ENCODE results near the gene KIF13A. TPM values are rescaled to one million over a fixed set of nuclear protein-coding genes. Genes with fewer than 3 reads are reported as not detected.
"Not testable (repeated sequence)": the region's sequence is repeated elsewhere in the genome, so short reads cannot be mapped to it uniquely, and the experiment has no call there.

Gene KIF13A
- total RNA-seq, 1 donor from 2014 or later, result not detected

- intact Hi-C loops (cut with micrococcal nuclease), result no loop called here
- no peak overlapping the region for H3K4me3 Mint-ChIP-seq
- no peak overlapping the region for H3K27ac Mint-ChIP-seq
Observed at GRCh38 chr6:17859846-17860245, 127.6 kb downstream of the KIF13A start.

DNA sequence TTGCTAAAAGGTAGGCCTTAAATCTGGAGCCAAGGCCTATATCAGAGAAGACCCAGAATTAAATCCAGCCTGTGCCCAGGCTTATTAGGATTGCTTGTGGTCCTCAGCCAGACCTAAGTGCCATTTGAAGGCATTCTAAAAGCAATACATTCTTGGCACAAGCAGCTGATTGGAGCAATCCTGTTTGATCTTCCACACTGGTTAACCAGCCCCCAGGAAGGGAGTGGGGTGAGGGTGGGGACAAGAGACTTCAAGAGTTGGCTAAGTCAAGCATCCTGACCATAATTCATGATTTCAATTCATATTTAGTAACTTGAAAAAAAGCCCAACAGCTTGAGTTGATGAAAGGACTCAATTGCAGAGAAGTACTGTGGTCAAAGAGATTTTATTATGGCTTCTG lies 128.9 kb downstream of the KIF13A start:
- no peak overlapping the region for H3K4me3 Mint-ChIP-seq
- intact Hi-C loops (cut with micrococcal nuclease), result no loop called here
- H3K9me3 Mint-ChIP-seq, result no peaks in the 10 kb centered on the region
- H3K4me1 Mint-ChIP-seq (ENCODE audit: low read depth), result no peaks in the 10 kb centered on the region
- H3K36me3 Mint-ChIP-seq (ENCODE audit: low read depth), result no peaks in the 10 kb centered on the region
- DNase-seq (ENCODE audit: low spot score), result no peak
- H3K27me3 Mint-ChIP-seq (ENCODE audit: insufficient read depth), result peaks cover 7% of the 10 kb centered on the region
- no peak overlapping the region for H3K27ac Mint-ChIP-seq

More at GRCh38 chr6:17859846-17860245, 127.6 kb downstream of the KIF13A start:
- Mint-ChIP-seq H3K4me1 (ENCODE audit: low read depth) (no peaks in the 10 kb centered on the region), H3K27me3 (ENCODE audit: insufficient read depth) (peaks cover 10% of the 10 kb centered on the region), H3K36me3 (ENCODE audit: low read depth) (no peaks in the 10 kb centered on the region), H3K9me3 (no peaks in the 10 kb centered on the region)
- DNase-seq (ENCODE audit: low spot score), result no peak

DNA sequence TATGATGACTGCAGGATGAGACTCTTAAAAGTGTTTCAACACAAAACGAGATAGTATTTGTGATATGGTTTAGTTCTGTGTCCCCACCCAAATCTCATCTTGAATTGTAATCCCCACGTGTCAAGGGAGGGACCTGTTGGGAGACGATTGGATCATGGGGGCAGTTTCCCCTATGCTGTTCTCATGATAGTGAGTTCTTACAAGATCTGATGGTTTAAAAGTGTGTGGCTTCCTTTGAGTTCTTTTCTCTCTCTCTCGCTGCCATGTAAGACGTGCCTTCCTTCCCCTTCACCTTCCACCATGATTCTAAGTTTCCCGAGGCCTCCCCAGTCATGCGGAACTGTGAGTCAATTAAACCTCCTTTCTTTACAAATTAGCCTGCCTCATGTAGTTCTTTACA lies 130.2 kb downstream of the KIF13A start:
- DNase-seq (ENCODE audit: low spot score); H3K4me3 Mint-ChIP-seq; H3K27ac Mint-ChIP-seq; H3K36me3 Mint-ChIP-seq (ENCODE audit: low read depth); H3K4me1 Mint-ChIP-seq (ENCODE audit: low read depth); H3K9me3 Mint-ChIP-seq; intact Hi-C loops (cut with micrococcal nuclease): not testable (repeated sequence)
- H3K27me3 Mint-ChIP-seq (ENCODE audit: insufficient read depth), result peaks cover 10% of the 10 kb centered on the region

- DNase-seq (ENCODE audit: low spot score), result no peak
- Mint-ChIP-seq H3K4me1 (ENCODE audit: low read depth) (no peaks in the 10 kb centered on the region), H3K27ac (no peak overlapping the region), H3K27me3 (ENCODE audit: insufficient read depth) (peaks cover 12% of the 10 kb centered on the region), H3K9me3 (no peaks in the 10 kb centered on the region), H3K4me3 (no peak overlapping the region), H3K36me3 (ENCODE audit: low read depth) (no peaks in the 10 kb centered on the region)
- intact Hi-C loops (cut with micrococcal nuclease), result no loop called here
Observed at GRCh38 chr6:17856306-17856705, 131.1 kb downstream of the KIF13A start.

- H3K4me3 Mint-ChIP-seq, result no peak overlapping the region
- peaks cover 15% of the 10 kb centered on the region for H3K27me3 Mint-ChIP-seq (ENCODE audit: insufficient read depth)
- H3K27ac Mint-ChIP-seq, result no peak overlapping the region
- no peaks in the 10 kb centered on the region for H3K9me3 Mint-ChIP-seq
- no peak for DNase-seq (ENCODE audit: low spot score)
- no peaks in the 10 kb centered on the region for H3K36me3 Mint-ChIP-seq (ENCODE audit: low read depth)
- H3K4me1 Mint-ChIP-seq (ENCODE audit: low read depth), result no peaks in the 10 kb centered on the region
- intact Hi-C loops (cut with micrococcal nuclease), result no loop called here
Observed at GRCh38 chr6:17855381-17855780, 132.1 kb downstream of the KIF13A start.

GRCh38 chr6:17853533-17853932 lies 133.9 kb downstream of the KIF13A start:
- Mint-ChIP-seq H3K9me3 (no peaks in the 10 kb centered on the region), H3K27me3 (ENCODE audit: insufficient read depth) (peaks cover 21% of the 10 kb centered on the region)

GRCh38 chr6:17851720-17852161 lies 135.7 kb downstream of the KIF13A start:
- Mint-ChIP-seq H3K36me3 (ENCODE audit: low read depth) (no peaks in the 10 kb centered on the region), H3K4me3 (no peak overlapping the region), H3K9me3 (no peaks in the 10 kb centered on the region), H3K27me3 (ENCODE audit: insufficient read depth) (peaks cover 15% of the 10 kb centered on the region), H3K4me1 (ENCODE audit: low read depth) (no peaks in the 10 kb centered on the region), H3K27ac (no peak overlapping the region)
- intact Hi-C loops (cut with micrococcal nuclease), result no loop called here
- DNase-seq (ENCODE audit: low spot score), result no peak

More at GRCh38 chr6:17853533-17853932, 133.9 kb downstream of the KIF13A start:
- no peaks in the 10 kb centered on the region for H3K36me3 Mint-ChIP-seq (ENCODE audit: low read depth)
- H3K4me3 Mint-ChIP-seq, result no peak overlapping the region
- intact Hi-C loops (cut with micrococcal nuclease), result no loop called here
- H3K4me1 Mint-ChIP-seq (ENCODE audit: low read depth), result no peaks in the 10 kb centered on the region
- no peak overlapping the region for H3K27ac Mint-ChIP-seq
- DNase-seq (ENCODE audit: low spot score), result no peak

DNA sequence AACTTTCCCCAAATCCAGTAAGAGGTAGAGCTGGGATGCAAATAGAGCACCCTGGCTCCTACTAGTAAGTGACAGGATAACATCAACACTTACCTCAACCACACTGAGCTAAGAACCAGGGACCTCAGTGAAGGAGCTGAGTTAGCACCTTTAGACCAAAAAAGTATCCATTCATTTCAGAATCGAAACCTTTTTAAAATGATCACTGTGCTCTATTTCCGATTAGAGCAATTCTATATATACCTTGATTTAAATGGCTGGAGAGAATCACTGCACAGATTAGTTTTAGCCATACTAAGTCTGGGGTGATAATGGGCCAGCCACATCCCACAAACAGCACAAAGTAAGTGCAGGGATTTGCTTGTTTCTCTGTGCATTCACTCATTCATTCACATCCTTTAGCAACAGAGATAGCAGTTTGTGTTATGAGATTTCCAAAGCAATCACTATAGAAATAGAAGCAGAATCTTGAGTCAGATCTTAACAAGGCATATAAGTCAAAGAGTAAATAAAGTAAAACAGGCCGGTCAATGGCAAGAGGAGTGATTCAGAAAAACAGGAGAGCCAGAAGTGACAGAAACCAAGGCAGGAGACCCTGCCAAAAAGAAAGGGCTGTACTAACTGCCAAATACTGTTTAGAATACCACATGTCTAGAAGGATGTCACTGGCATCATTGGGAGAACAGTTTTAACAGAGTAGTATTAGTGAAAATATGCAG lies 136.3 kb downstream of the KIF13A start:
- intact Hi-C loops (cut with micrococcal nuclease), result no loop called here
- no peaks in the 10 kb centered on the region for H3K4me1 Mint-ChIP-seq (ENCODE audit: low read depth)
- no peaks in the 10 kb centered on the region for H3K9me3 Mint-ChIP-seq
- no peak for DNase-seq (ENCODE audit: low spot score)
- no peak overlapping the region for H3K4me3 Mint-ChIP-seq
- no peaks in the 10 kb centered on the region for H3K36me3 Mint-ChIP-seq (ENCODE audit: low read depth)
- H3K27ac Mint-ChIP-seq, result no peak overlapping the region
- H3K27me3 Mint-ChIP-seq (ENCODE audit: insufficient read depth), result peaks cover 14% of the 10 kb centered on the region

DNA sequence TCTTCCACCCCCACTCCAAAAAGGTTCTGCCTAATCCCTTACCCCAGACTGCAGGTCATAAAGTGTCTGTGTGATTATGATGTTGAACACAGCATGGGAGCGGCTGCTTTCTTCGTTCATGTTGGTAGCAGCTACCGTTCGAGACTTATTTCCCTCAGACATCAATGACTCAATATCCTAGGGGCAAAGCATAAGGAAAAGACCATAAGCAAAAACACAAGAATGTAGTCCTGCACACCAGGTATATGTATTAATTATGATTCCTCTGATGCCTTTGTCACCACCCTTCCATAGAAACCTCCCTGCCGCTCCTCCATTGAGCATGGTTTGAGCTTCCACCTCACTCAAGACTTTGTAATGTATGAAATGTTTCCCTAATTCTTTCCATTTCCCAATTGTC lies 137.2 kb downstream of the KIF13A start:
- Mint-ChIP-seq H3K4me3 (no peak overlapping the region), H3K9me3 (no peaks in the 10 kb centered on the region), H3K27ac (no peak overlapping the region), H3K36me3 (ENCODE audit: low read depth) (no peaks in the 10 kb centered on the region), H3K4me1 (ENCODE audit: low read depth) (no peaks in the 10 kb centered on the region), H3K27me3 (ENCODE audit: insufficient read depth) (peaks cover 14% of the 10 kb centered on the region)
- no peak for DNase-seq (ENCODE audit: low spot score)
- intact Hi-C loops (cut with micrococcal nuclease), result no loop called here

GRCh38 chr6:17847203-17847760 lies 140.2 kb downstream of the KIF13A start:
- Mint-ChIP-seq H3K9me3 (no peaks in the 10 kb centered on the region), H3K36me3 (ENCODE audit: low read depth) (no peaks in the 10 kb centered on the region)
- intact Hi-C loops (cut with micrococcal nuclease), result no loop called here

DNA sequence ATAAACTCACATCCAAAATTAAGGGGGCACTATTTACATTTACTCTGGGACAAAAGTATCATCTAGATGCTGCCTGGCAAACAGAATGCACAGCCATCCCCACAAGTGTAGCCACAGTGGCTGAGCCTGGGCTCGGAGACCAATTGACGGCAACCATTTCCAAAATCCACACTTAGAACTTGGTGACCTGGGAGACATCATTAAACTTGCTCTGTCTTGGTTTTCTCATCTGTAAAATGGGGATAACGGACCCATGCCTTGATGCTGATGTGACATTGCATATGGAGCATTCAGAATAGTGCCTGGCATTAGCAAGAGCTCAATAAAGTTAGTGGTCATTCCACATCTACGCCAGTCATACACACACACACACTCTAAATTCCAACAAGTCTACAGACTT lies 140.7 kb downstream of the KIF13A start:
- no peaks in the 10 kb centered on the region for H3K9me3 Mint-ChIP-seq
- H3K27me3 Mint-ChIP-seq (ENCODE audit: insufficient read depth), result peaks cover 9% of the 10 kb centered on the region
- intact Hi-C loops (cut with micrococcal nuclease), result no loop called here
- no peaks in the 10 kb centered on the region for H3K4me1 Mint-ChIP-seq (ENCODE audit: low read depth)
- no peak overlapping the region for H3K4me3 Mint-ChIP-seq
- H3K36me3 Mint-ChIP-seq (ENCODE audit: low read depth), result no peaks in the 10 kb centered on the region
- DNase-seq (ENCODE audit: low spot score), result no peak
- no peak overlapping the region for H3K27ac Mint-ChIP-seq

More at GRCh38 chr6:17847203-17847760, 140.2 kb downstream of the KIF13A start:
- no peak for DNase-seq (ENCODE audit: low spot score)
- Mint-ChIP-seq H3K4me1 (ENCODE audit: low read depth) (no peaks in the 10 kb centered on the region), H3K27me3 (ENCODE audit: insufficient read depth) (peaks cover 12% of the 10 kb centered on the region), H3K4me3 (no peak overlapping the region), H3K27ac (no peak overlapping the region)

DNA sequence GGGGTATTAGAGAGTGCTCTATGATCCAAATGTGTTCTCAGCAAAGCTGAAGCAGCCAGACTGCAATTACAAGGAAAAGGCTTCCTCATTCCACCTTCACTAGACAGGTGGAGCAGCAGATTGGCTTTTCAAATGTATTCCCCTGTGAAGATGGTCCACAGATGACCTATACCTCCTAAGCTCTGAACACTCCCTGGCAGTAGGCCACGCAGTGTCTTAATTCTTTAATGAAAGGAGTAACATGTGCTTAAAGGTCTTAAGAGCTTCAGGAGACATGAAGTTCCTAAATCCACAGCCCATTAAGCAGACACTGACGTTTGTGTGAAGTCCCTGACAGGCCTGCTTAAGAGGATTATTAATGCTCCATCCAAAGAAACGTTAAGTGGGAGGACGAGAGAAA lies 141.8 kb downstream of the KIF13A start:
- no peaks in the 10 kb centered on the region for H3K9me3 Mint-ChIP-seq
- peaks cover 11% of the 10 kb centered on the region for H3K27me3 Mint-ChIP-seq (ENCODE audit: insufficient read depth)
- H3K4me1 Mint-ChIP-seq (ENCODE audit: low read depth), result no peaks in the 10 kb centered on the region
- no peak overlapping the region for H3K27ac Mint-ChIP-seq
- H3K36me3 Mint-ChIP-seq (ENCODE audit: low read depth), result no peaks in the 10 kb centered on the region
- no peak for DNase-seq (ENCODE audit: low spot score)
- H3K4me3 Mint-ChIP-seq, result no peak overlapping the region
- intact Hi-C loops (cut with micrococcal nuclease), result no loop called here

DNA sequence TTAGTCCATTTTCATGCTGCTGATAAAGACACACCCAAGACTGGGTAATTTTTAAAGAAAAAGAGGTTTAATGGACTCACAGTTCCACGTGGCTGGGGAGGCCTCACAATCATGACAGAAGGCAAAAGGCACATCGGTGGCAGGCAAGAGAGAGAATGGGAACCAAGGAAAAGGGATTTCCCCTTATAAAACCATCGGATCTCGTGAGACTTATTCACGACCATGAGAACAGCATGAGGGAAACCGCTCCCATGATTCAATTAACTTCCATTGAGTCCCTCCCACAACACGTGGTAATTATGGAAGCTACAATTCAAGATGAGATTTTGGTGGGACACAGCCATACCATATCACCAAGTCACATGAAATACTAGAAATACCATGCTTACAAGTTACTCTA lies 142.5 kb downstream of the KIF13A start:
- intact Hi-C loops (cut with micrococcal nuclease); H3K4me3 Mint-ChIP-seq; H3K27ac Mint-ChIP-seq; DNase-seq (ENCODE audit: low spot score); H3K4me1 Mint-ChIP-seq (ENCODE audit: low read depth); H3K36me3 Mint-ChIP-seq (ENCODE audit: low read depth); H3K27me3 Mint-ChIP-seq (ENCODE audit: insufficient read depth); H3K9me3 Mint-ChIP-seq: not testable (repeated sequence)
